Activated CD4-positive, CD25-positive, alpha-beta regulatory T cell (primary cell): ENCODE data around the gene PHF21A.

Experiments
- DNase-seq, 4 experiments: peaks; one replicate each; lab custom pipeline; 2025; lab: John Stamatoyannopoulos, UW

PHF21A gene

GRCh38 chr11:46075928-46076327, 45.3 kb downstream of the PHF21A start:
- no peak for DNase-seq

- no peak for DNase-seq
Measured at GRCh38 chr11:46075168-46075567, 46.1 kb downstream of the PHF21A start.

- DNase-seq: no peak
Measured at GRCh38 chr11:46073632-46074031, 47.6 kb downstream of the PHF21A start.

DNA sequence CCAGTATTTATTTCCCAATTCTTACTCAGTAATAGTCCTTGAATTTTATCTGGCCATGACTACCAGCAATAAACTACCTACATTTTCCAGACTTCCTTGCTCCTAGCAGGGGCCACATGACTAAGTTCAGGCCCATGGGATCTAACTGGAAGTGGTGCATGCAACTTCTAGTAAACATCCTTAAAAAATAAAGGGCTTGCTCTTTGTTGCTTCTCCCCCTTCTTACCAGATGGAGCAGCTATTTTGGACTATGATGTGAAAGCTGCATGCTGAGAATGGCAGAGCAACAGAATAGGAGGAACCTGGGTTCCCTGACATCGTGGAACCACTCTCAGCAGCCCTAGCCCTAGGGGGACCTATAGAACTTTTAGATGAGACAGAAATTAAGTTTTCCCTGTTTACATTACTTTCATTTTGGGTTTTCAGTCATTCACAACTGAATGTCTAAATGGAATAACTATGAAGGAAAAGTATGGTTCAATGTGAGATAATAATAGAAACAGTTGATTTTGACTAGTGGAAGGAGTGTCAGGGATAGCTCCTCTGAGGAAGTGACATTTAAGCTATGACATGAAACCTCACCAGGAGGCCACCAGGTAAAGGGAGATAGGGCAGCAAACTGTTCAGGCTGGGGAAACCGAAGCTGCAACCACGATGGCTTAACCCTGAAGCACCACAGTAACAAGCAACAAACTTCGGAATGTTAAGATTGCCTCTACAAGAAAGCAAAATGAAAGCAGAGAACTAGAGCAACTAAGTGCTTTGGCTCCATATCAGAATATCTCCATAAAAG, 48.9 kb downstream of the PHF21A start:
- no peak for DNase-seq

- no peak for DNase-seq
Measured at GRCh38 chr11:46071091-46071490, 50.2 kb downstream of the PHF21A start.

- DNase-seq: no peak
Measured at GRCh38 chr11:46069595-46069994, 51.7 kb downstream of the PHF21A start.

GRCh38 chr11:46066335-46066734, 54.9 kb downstream of the PHF21A start:
- no peak for DNase-seq

GRCh38 chr11:46065681-46066080, 55.6 kb downstream of the PHF21A start:
- DNase-seq: no peak

GRCh38 chr11:46064221-46064620, 57.0 kb downstream of the PHF21A start:
- no peak for DNase-seq

- DNase-seq: no peak
Measured at GRCh38 chr11:46063138-46063537, 58.1 kb downstream of the PHF21A start.

GRCh38 chr11:46060013-46060412, 61.2 kb downstream of the PHF21A start:
- no peak for DNase-seq

DNA sequence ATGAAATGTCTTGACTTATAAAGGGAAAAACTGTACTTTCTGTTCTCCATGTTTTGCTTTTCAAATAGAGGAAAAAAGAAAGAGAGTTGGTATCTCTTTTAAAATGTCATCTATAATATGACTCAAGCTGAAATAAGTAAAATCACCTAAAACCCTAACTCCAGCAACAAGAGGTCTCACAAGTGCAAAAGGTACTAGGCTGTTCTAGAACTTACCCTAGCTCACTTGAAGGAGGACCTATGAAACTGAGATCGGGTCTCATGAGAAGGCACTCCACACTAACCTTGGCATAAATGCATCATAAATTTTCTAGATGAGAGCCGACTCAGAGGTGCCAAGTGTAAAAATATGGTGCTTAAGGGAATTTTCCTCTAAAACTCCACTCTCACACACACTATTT, 63.8 kb downstream of the PHF21A start:
- DNase-seq: no peak

DNA sequence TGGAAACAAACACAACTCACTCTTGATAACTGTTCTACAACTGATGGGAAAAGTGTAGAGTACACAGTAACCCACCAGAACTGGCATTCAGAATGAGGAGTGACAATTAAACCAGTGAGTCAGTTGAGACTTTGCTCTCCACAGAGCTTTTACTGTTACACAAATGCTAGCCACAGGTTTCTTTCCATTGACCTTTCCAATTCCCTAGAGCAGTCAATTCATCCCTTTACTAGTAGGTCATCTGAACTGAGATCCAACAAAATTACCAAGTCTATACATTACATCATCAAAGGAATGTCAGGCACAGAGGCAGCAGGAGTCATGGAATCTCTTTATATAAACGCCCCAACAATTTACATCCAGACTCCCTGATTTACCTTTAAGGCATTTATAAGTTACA, 65.9 kb downstream of the PHF21A start:
- no peak for DNase-seq

DNA sequence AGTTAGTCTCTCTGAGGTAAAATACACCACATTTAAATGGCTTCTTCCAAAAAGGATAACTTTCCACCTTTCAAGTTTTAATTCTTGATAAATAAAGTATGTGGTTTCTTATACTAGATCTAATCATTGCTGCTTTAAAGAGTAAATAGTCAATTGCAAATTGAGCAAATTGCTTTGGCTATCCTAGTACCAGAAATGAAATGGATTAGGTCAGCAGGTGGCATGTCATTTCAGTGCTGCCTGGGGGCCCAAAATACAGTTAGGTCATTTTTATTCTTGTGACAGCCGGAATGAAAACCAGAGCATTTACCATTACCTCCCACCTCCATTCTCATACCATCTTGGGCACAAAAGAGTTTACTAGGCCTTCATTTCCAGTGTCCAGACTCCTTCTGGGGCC, 70.2 kb downstream of the PHF21A start:
- DNase-seq: no peak

DNA sequence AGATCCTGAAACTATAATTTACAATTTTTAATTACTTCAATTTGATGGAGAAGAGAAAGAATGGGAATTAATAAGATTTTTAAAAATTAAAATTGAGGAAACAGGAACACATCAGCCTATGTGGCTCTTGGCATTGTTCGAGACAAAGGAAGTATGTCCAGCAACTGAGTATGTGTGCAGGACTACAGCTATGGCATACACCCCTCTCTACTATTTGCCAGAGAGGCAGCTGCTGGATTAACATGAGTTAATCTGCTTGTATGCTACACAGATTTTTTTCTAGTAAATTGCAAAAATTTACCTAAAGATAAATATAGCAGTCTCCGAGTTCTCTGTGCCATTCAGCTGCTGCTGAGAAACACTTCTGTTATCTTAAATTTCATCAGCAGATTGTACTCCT, 70.6 kb downstream of the PHF21A start:
- no peak for DNase-seq

DNA sequence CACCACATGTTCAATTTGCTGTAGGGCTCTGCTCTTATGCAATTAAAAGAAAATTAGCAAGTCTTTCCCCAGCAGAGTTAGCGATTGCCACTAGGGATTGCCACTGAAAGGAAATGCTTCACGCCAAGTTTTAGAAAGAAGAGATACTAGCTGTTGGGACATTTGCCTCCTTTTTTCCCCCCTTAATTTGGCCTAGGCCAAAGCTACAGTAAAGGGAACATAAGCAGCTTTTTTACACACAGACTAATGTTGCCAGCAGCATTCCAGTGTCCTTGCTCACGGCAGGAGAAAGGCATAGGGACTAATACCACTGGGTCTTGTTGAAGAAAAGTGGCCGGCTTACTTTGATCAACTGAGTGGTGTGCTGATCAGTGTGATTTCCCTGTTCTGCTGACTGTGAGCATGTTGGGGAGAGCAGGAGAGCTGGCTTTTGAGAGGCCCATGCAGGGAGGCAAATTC, 71.2 kb downstream of the PHF21A start:
- no peak for DNase-seq

- no peak for DNase-seq
Measured at GRCh38 chr11:46049325-46049897, 71.8 kb downstream of the PHF21A start.

DNA sequence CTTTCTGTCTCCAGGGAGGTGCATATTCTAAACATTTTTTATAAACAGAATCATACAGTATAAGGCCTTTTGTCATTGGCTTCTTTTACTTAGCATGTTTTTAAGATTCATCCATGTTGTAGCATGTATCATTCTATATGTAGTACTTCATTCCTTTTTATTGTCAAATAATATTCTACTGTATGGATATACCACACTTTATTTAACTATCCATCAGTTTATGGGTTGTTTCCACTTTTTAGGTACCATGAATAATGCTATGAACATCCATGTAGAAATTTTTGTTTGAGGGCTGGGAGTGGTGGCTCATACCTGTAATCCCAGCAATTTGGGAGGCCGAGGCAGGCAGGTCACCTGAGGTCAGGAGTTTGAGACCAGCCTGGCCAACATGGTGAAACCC, 73.1 kb downstream of the PHF21A start:
- no peak for DNase-seq

DNA sequence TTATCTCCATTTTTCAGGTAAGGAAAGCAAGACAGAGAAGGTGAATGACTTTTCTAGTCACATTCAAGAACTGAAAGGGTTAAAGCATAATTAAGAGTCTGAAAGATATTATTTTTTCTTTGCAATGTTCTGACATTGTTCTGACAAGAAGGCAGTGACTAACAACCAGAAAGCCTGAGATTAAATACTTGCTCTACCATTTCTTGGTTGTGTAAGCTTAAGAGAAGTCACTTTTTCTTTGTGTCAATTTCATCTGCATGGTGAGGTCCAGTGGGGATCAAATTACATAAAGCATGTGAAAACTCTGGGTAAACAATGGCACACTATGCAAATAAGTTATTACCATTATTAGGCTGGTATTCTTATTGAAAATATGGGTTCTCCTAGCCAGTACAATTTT, 73.7 kb downstream of the PHF21A start:
- no peak for DNase-seq

- no peak for DNase-seq
Measured at GRCh38 chr11:46045811-46046210, 75.4 kb downstream of the PHF21A start.

GRCh38 chr11:46044601-46045000, 76.7 kb downstream of the PHF21A start:
- DNase-seq: no peak

DNA sequence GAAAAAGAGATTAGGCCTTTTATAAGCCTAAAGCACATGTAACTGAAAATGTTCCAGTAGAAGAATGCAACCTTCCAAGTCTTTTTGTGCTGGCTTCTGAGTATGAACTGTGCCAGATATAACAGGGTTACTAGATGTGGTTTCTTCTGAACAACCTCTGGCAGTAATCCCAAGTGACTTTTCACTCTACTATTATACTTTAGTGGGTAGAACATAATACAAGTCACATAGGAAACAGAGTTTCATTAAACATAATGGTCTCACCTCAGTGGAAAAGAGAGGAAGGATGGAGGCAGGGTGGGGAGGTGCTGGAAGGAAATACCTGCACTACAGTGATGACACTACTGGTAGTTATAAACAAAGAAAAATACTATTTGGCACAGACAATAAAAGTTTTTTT, 81.3 kb downstream of the PHF21A start:
- DNase-seq: no peak

DNA sequence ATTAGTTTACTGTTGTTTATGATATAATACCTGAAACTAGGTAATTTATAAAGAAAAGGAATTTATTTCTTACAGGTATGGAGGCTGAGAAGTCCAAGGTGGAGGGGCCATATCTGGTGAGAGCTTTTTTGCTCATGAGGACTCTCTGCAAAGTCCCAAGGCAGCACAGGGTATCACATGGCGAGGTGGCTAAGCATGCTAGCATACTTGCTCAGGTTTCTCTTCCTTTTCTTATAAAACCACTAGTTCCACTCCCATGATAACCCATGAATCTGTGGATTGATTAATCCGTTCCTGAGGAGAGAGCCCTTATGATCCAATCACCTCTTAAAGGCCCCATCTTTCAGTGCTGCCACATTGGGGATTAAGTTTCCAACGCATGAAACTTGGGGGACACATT, 82.7 kb downstream of the PHF21A start:
- no peak for DNase-seq

DNA sequence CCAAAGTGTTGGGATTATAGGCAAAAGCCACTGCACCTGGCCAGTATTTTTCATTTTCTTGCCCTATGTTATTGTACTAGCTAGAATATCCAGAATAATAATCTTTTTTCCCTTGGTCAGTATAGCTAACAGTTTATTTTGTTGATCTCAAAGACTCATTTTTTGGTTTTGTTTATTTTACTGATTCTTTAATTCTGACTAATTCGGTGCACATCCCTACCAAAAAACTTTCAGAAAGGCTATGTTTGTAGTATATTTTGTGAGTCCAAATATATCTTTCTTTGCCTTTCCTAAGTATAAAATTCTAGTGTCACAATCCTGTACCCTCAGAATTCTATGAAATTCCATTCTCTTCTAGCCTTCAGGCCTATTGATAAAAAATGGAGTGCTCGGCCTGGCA, 84.3 kb downstream of the PHF21A start:
- DNase-seq: no peak
